GM10847 (cell line): ENCODE measurements around the gene PIGQ.

ENCODE experiments used
- POLR2A ChIP-seq: IDR thresholded peaks from 2 replicates; pipeline ENCODE4 v1.6.1; 2011; ENCODE audit not compliant: insufficient read length; ENCODE audit errors: extremely low read depth

PIGQ gene

GRCh38 chr16:580141-580945 is 10.6 kb downstream of the PIGQ start:
- TF ChIP-seq POLR2A = no peak

- no peak for TF ChIP-seq POLR2A
Observed at GRCh38 chr16:580946-581498, 11.3 kb downstream of the PIGQ start.

- TF ChIP-seq POLR2A = no peak
Observed at GRCh38 chr16:582218-582613, 12.4 kb downstream of the PIGQ start.

GRCh38 chr16:582614-583331 is 13.0 kb downstream of the PIGQ start:
- no peak for TF ChIP-seq POLR2A

- TF ChIP-seq POLR2A = no peak
Observed at GRCh38 chr16:583470-583814, 13.7 kb downstream of the PIGQ start.

GRCh38 chr16:583815-584591 is 14.2 kb downstream of the PIGQ start:
- TF ChIP-seq POLR2A = no peak

GRCh38 chr16:585351-585750 is 15.6 kb downstream of the PIGQ start:
- TF ChIP-seq POLR2A = no peak

- TF ChIP-seq POLR2A = no peak
Observed at GRCh38 chr16:586047-586644, 16.4 kb downstream of the PIGQ start.

- no peak for TF ChIP-seq POLR2A
Observed at GRCh38 chr16:586645-587590, 17.1 kb downstream of the PIGQ start.

GRCh38 chr16:588639-588888 is 18.8 kb downstream of the PIGQ start:
- no peak for TF ChIP-seq POLR2A

- peak; percentile 89 for TF ChIP-seq POLR2A
Observed at GRCh38 chr16:588889-589657, 19.3 kb downstream of the PIGQ start.

- TF ChIP-seq POLR2A = no peak
Observed at GRCh38 chr16:589658-590187, 20.0 kb downstream of the PIGQ start, which contains the start of gene RAB40C. TSS of gene RAB40C (plus strand) at chr16:590066. CDS start at chr16:590292, 226 bp downstream.

- no peak for TF ChIP-seq POLR2A
Observed at GRCh38 chr16:590188-590814, 20.5 kb downstream of the PIGQ start.

- no peak for TF ChIP-seq POLR2A
Observed at GRCh38 chr16:590815-591200, 21.0 kb downstream of the PIGQ start.
